ENCODE measurements around the gene MLST8.
"Not testable (repeated sequence)": the region's sequence is repeated elsewhere in the genome, so short reads cannot be mapped to it uniquely, and the experiment has no call there.

The MLST8 gene

DNA sequence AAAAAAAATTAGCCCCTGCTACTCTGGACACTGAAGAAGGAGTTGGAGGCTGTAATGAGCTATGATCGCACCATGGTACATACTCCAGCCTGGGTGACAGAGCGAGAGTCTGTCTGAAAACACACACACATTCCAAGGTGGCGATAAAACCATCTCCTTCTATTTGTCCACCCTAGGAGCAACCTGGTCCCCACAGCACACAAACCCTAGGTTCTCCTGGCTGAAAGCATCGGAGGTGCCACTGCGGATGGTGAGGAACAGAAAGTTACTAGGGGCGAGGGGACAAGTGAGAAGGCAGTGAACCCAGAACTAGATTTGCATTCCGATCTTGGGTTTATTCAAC, 47.5 kb downstream of the MLST8 start:
- H3K4me3 ChIP-seq (ENCODE audit: low read depth, low read length), result no peak overlapping the region
- no peak for DNase-seq (ENCODE audit: low read depth, low spot score)
- TF ChIP-seq, protein P1, sequence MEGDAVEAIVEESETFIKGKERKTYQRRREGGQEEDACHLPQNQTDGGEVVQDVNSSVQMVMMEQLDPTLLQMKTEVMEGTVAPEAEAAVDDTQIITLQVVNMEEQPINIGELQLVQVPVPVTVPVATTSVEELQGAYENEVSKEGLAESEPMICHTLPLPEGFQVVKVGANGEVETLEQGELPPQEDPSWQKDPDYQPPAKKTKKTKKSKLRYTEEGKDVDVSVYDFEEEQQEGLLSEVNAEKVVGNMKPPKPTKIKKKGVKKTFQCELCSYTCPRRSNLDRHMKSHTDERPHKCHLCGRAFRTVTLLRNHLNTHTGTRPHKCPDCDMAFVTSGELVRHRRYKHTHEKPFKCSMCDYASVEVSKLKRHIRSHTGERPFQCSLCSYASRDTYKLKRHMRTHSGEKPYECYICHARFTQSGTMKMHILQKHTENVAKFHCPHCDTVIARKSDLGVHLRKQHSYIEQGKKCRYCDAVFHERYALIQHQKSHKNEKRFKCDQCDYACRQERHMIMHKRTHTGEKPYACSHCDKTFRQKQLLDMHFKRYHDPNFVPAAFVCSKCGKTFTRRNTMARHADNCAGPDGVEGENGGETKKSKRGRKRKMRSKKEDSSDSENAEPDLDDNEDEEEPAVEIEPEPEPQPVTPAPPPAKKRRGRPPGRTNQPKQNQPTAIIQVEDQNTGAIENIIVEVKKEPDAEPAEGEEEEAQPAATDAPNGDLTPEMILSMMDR (IDR thresholded peaks at IDR 0.05; ENCODE audit: low read depth, low read length), result no peak
- in situ Hi-C loops (cut with HindIII; ENCODE audit: low sequenced_read_pairs), result no loop called here

DNA sequence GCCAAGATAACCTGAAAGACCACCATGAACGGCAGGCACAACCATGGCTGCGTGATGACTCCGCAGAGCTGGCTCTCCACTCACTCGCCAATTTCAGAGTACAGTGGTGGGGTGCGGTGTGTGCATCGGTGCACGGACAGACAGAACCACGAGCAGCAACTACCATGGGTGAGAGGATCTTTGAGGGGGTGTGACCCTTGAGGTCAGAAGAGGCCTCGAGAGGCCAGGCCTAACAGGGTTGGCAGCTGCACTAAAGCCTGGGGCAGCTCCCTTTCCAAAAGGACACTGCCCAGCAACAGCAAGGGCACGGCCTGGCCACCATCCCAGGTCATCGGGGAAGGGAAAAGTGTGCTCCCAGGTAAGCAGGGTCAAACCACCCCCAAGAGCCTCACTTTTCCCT, 48.0 kb downstream of the MLST8 start:
- TF ChIP-seq, protein P1 (IDR thresholded peaks at IDR 0.05; ENCODE audit: low read depth, low read length), result no peak
- in situ Hi-C loops (cut with HindIII; ENCODE audit: low sequenced_read_pairs), result no loop called here
- no peak overlapping the region for H3K4me3 ChIP-seq (ENCODE audit: low read depth, low read length)
- no peak for DNase-seq (ENCODE audit: low read depth, low spot score)

DNA sequence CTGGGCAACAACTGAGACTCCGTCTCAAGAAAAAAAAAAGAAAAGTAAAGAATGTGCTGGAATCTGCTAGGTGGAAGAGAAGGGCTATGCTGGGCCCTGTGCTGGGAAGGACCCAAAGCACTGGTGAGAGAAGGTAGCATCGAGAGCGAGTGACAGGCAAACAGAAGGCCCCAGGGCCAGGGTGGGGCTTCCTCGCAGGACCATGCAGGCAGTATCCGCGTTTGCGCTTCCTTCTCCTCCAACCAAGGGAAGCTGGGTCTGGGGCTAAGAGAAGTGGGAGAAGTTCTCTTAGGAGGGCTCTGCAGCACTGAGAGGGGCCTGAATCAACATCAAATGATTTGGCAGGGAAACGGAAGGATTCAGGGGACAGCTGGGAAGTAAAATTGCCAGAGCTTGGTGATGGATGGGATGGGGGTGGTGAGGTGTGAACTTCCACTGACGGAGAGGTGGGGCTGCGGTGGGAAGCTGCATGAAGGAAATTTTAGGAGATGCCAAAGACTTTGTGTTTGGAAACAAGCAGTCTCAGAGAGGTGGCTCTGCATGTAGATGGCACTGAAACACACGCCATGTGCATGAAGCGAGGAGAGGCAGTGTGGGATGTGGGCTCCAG, 51.4 kb downstream of the MLST8 start:
- no peak for DNase-seq (ENCODE audit: low read depth, low spot score)
- TF ChIP-seq, protein P1 (IDR thresholded peaks at IDR 0.05; ENCODE audit: low read depth, low read length), result no peak
- no peak overlapping the region for H3K4me3 ChIP-seq (ENCODE audit: low read depth, low read length)
- in situ Hi-C loops (cut with HindIII; ENCODE audit: low sequenced_read_pairs), result no loop called here

DNA sequence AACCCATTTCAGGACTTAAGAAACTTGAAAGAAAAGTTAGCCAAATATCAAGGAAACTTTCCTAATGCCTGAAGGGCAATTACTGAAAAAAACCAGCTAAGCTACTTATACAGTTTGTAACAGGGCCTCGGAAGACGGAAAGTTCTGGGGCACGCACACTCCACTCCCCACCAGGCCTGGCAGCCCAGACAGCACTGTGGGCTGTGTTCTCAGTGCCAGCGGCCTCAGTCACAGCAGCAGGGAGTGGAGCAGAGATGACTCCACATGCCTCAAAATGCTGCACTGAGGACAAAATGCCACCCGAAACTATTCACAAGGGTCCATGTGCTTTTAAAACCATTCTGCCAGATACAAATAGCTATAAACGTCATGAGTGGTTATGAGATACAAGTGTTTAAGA, 52.5 kb downstream of the MLST8 start:
- in situ Hi-C loops (cut with HindIII; ENCODE audit: low sequenced_read_pairs), result no loop called here
- TF ChIP-seq, protein P1 (IDR thresholded peaks at IDR 0.05; ENCODE audit: low read depth, low read length), result no peak
- no peak for DNase-seq (ENCODE audit: low read depth, low spot score)
- H3K4me3 ChIP-seq (ENCODE audit: low read depth, low read length), result no peak overlapping the region

DNA sequence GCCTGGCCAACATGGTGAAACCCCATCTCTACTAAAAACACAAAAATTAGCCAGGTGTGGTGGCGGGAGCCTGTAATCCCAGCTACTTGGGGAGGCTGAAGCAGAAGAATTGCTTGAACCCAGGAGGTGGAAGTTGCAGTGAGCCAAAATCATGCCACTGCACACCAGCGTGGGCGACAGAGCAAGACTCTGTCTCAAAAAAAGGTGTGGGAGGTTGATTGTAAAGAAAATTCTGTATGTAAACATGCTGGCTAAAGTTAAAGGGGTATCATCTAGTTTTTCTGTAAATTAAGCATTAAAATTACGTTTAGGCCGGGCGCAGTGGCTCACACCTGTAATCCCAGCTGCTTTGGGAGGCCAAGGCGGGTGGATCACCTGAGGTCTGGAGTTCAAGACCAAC, 53.3 kb downstream of the MLST8 start:
- H3K4me3 ChIP-seq (ENCODE audit: low read depth, low read length); DNase-seq (ENCODE audit: low read depth, low spot score); in situ Hi-C loops (cut with HindIII; ENCODE audit: low sequenced_read_pairs): not testable (repeated sequence)

All from astrocyte of the spinal cord (primary cell).